22Rv1 (cell line): Measurements from ENCODE around the gene NRXN3.

Source experiments
- CTCF ChIP-seq: fragments of 450-650 bp; IDR thresholded peaks from 2 replicates; pipeline ENCODE4 v1.5.1; 2017; ENCODE audit warnings: mild to moderate bottlenecking
- ZFX ChIP-seq: fragments of 450-650 bp; IDR thresholded peaks from 2 replicates; pipeline ENCODE4 v1.6.1; 2017; ENCODE audit warnings: antibody characterized with exemption, borderline replicate concordance

GRCh38 chr14:79180656-79181055 lies 1010.5 kb downstream of the NRXN3 start:
- TF ChIP-seq CTCF (no peak), ZFX (no peak)
